Mesenchymal stem cell (in vitro differentiated cells and primary cell): ENCODE results near the gene SIGLECL1. TPM values are rescaled to one million over a fixed set of nuclear protein-coding genes. Genes with fewer than 3 reads are reported as not detected.

Experiments
- small RNA-seq: library from polyadenylated mRNA; stranded (forward); fragments of <200 nt; extraction: miRNeasy Mini kit (QIAGEN cat#:217004); gene quantifications from one replicate; pipeline ENCODE3, GENCODE V24; 2013; ENCODE audit warnings: low read depth

The SIGLECL1 gene

Small RNA genes lying within 50 kb of the gene (small RNA-seq; reads per million reads assigned to genes)
- gene MIR8074, result not detected
